Skeletal muscle tissue (tissue), 4 donors: ENCODE data around the gene HNRNPA1L2. TPM values are rescaled to one million over a fixed set of nuclear protein-coding genes. Genes with fewer than 3 reads are reported as not detected.
"Not testable (repeated sequence)": the region's sequence is repeated elsewhere in the genome, so short reads cannot be mapped to it uniquely, and the experiment has no call there.

Experiments
- H3K27ac ChIP-seq: one replicate; pipeline ENCODE4 v1.7.0; 2013; ENCODE audit warnings: mild to moderate bottlenecking, low read depth, low read length, inconsistent platforms
- H3K27me3 ChIP-seq, 3 donors: one replicate each; pipeline ENCODE4 v1.7.0; 2013; ENCODE audit warnings: low read length in 3 of 3; ENCODE audit not compliant: control insufficient read depth in 3 of 3, insufficient read depth in 3 of 3
- H3K36me3 ChIP-seq, 3 donors: one replicate each; pipeline ENCODE4 v1.7.0; 2013; ENCODE audit warnings: low read length in 3 of 3; ENCODE audit not compliant: control insufficient read depth in 3 of 3, insufficient read depth in 3 of 3
- H3K4me1 ChIP-seq, 3 donors: one replicate each; pipeline ENCODE4 v1.7.0; 2013; ENCODE audit warnings: low read length in 3 of 3, mild to moderate bottlenecking in 3 of 3; ENCODE audit not compliant: control insufficient read depth in 3 of 3, insufficient read depth in 3 of 3
- H3K4me3 ChIP-seq, 3 donors: one replicate each; pipeline ENCODE4 v1.7.0; 2013; ENCODE audit warnings: low read length in 3 of 3
- H3K9ac ChIP-seq, 3 donors: one replicate each; pipeline ENCODE4 v1.7.0; 2013; ENCODE audit warnings: low read length in 3 of 3, mild to moderate bottlenecking in 3 of 3, moderate library complexity in 2 of 3, low read depth in 1 of 3
- H3K9me3 ChIP-seq, 3 donors: one replicate each; pipeline ENCODE4 v1.7.0; 2013; ENCODE audit warnings: low read length in 3 of 3; ENCODE audit not compliant: control insufficient read depth in 3 of 3
- total RNA-seq: library from RNA; depleted of rRNA; stranded (reverse); fragments of >200 nt; gene quantifications from one replicate; pipeline ENCODE4 v1.2.3, GENCODE V29; 2014
- donor health status: Osteomylitis.

The HNRNPA1L2 gene
- total RNA-seq, 1 donor from 2014 or later = 1.6 TPM

DNA sequence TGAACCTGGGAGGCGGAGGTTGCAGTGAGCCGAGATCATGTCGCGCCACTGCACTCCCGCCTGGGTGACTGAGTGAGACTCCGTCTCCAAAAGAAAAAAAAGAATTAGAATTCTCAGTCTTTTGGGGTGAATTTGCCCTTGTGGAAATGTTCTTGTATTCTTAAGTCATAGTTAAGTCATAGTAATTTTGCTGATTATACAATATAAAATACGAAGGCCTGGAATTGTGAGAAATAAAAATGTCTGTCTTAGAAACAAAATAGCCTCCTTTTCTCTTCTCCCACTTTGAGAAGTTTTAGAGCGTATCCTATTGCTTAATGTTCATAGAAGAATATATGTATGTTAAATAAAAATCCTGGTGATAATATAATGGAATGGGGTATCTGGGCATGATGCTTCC, 28.5 kb downstream of the HNRNPA1L2 start:
- Histone ChIP-seq H3K36me3 (peaks cover 16 to 27% (median 24%) of the 10 kb centered on the region in 3 donors), H3K9me3 (no peaks in the 10 kb centered on the region), H3K27me3 (no peaks in the 10 kb centered on the region), H3K27ac (no peak overlapping the region), H3K9ac (no peak overlapping the region), H3K4me1 (no peaks in the 10 kb centered on the region), H3K4me3 (no peak overlapping the region)

DNA sequence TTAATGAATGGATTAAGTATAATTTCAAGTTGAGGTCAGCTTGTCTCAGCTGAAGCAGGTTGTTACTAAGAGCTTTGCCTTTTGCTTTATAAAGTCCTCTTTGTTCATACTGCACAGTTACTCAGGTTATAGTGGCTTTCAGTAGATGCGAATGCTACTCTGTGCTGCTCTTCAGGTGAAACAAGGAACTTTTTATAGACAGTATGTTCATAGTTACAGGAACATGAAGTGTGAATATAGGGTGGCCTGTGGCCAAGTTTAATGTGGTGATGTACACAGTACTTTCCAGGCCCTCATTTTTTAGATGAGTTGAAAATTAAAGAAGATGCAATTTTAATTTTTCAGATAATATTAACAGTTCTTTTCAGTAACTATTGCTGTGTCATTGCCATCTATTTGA, 31.2 kb downstream of the HNRNPA1L2 start:
- H3K4me3 ChIP-seq = no peak overlapping the region
- H3K4me1 ChIP-seq = no peaks in the 10 kb centered on the region
- H3K27ac ChIP-seq = no peak overlapping the region
- peaks cover 2 to 16% (median 3%) of the 10 kb centered on the region in 3 donors for H3K36me3 ChIP-seq
- no peak overlapping the region for H3K9ac ChIP-seq
- H3K27me3 ChIP-seq = no peaks in the 10 kb centered on the region
- H3K9me3 ChIP-seq = no peaks in the 10 kb centered on the region

DNA sequence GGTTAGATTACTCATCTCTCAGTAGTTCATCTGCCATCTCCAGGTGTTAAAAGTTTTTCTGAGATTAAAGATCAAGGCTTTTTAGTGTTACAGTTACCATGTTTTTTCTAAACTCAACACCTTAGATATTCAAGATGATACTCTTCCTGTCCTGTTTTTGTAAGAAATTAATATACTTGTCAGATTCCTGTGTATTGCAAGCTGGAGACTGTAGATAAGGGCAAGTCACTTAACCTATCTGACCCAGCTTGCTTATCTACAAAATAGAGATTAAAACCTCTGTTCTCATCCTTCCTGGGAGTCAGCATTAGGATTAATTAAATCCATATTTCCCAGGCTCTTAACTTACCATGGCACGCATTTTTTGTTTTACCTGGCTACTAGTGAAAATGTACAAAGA, 35.6 kb downstream of the HNRNPA1L2 start:
- no peaks in the 10 kb centered on the region for H3K4me1 ChIP-seq
- H3K27ac ChIP-seq = no peak overlapping the region
- peaks cover 0 to 32% (median 15%) of the 10 kb centered on the region in 3 donors for H3K36me3 ChIP-seq
- no peaks in the 10 kb centered on the region for H3K27me3 ChIP-seq
- no peaks in the 10 kb centered on the region for H3K9me3 ChIP-seq
- no peak overlapping the region for H3K4me3 ChIP-seq
- H3K9ac ChIP-seq = no peak overlapping the region

DNA sequence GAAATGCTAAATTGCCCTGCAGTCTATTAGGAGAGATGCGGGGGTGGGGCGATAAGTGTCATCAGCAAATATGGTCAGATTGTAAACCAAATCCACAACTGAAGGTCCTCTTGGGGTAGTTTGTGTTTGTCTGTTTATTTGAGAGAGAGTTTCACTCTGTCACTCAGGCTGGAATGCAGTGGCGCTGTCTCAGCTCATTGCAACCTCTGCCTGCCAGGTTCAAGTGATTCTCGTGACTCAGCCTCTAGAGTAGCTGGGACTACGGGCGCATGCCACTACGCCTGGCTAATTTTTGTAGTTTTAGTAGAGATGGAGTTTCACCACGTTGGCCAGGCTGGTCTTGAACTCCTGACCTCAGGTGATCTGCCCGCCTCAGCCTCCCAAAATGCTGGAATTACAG, 43.6 kb downstream of the HNRNPA1L2 start:
- not testable (repeated sequence) for H3K4me3 ChIP-seq, H3K9ac ChIP-seq, H3K9me3 ChIP-seq, H3K27ac ChIP-seq, H3K4me1 ChIP-seq, H3K27me3 ChIP-seq
- H3K36me3 ChIP-seq = peaks cover 2 to 32% (median 16%) of the 10 kb centered on the region in 3 donors

DNA sequence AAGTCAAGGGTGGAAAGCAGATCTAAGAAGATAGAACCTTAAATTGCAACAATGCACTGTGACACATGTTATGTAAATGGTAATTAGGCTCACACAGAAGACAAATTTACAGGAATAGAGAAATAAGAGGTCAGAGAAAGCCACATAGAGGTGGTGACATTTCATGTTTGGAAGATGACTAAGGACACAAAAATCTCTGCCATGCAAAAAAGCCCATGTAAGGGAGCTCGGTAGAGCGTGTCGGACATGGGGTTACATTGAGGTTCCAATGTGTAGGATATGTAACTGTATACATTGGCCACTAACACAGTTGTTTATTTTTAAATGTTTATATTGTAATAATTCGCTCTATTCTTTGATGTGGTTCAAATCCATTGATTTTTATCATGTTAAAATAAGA, 44.1 kb downstream of the HNRNPA1L2 start:
- no peaks in the 10 kb centered on the region for H3K27me3 ChIP-seq
- H3K4me3 ChIP-seq = no peak overlapping the region
- H3K9me3 ChIP-seq = no peaks in the 10 kb centered on the region
- H3K9ac ChIP-seq = no peak overlapping the region
- no peaks in the 10 kb centered on the region for H3K4me1 ChIP-seq
- H3K27ac ChIP-seq = no peak overlapping the region
- H3K36me3 ChIP-seq = peaks cover 2 to 32% (median 14%) of the 10 kb centered on the region in 3 donors

Other genes with a start within 250 kb of the HNRNPA1L2 start
- 26.6 TPM for gene THSD1, start 236.3 kb upstream of the HNRNPA1L2 start, total RNA-seq
- gene VPS36, start 191.8 kb upstream of the HNRNPA1L2 start, total RNA-seq = 40.7 TPM
- 14.1 TPM for gene CKAP2, start 187.0 kb upstream of the HNRNPA1L2 start, total RNA-seq
- 30.3 TPM for gene SUGT1, start 10.4 kb downstream of the HNRNPA1L2 start, total RNA-seq
- 3.7 TPM for gene CNMD, start 97.4 kb downstream of the HNRNPA1L2 start, total RNA-seq
- 3.1 TPM for gene PCDH8, start 206.2 kb downstream of the HNRNPA1L2 start, total RNA-seq